ENCODE data around the gene DOCK10.
A peak's percentile ranks its signal among the peaks of the same experiment; 100 is the strongest.

The DOCK10 gene

GRCh38 chr2:224994242-224994823, 47.9 kb downstream of the DOCK10 start:
- H3K4me1 Mint-ChIP-seq (ENCODE audit: low read depth): peaks cover 56% of the 10 kb centered on the region
- H3K36me3 Mint-ChIP-seq (ENCODE audit: low read depth): peaks cover 58% of the 10 kb centered on the region
- no peak overlapping the region for H3K27ac Mint-ChIP-seq

DNA sequence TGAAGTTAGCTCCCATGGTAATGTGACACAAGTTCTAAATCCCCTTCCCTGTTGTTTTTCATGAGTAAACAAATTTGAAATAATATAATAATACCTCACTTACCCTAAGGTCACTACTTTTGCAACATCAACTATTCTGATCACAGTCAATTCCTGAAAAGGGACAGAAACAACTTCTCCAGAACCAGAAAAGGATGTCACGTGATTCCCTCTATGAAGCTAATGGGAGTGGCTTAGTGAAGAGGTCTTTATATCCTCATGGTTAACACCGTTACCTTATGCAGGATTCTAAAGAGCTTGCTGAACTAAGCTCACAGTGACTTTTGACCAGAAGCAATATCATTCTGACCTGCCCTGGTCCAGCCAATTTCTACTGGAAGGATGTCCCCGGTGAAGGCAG, 51.6 kb downstream of the DOCK10 start:
- H3K9me3 Mint-ChIP-seq: no peaks in the 10 kb centered on the region
- H3K4me3 Mint-ChIP-seq: no peak overlapping the region
- H3K36me3 Mint-ChIP-seq (ENCODE audit: low read depth): peaks cover 60% of the 10 kb centered on the region
- H3K27ac Mint-ChIP-seq: no peak overlapping the region
- H3K4me1 Mint-ChIP-seq (ENCODE audit: low read depth): peaks cover 73% of the 10 kb centered on the region
- H3K27me3 Mint-ChIP-seq (ENCODE audit: low read depth): no peaks in the 10 kb centered on the region

More at GRCh38 chr2:224994242-224994823, 47.9 kb downstream of the DOCK10 start:
- no peaks in the 10 kb centered on the region for H3K9me3 Mint-ChIP-seq
- H3K4me3 Mint-ChIP-seq: no peak overlapping the region
- no peaks in the 10 kb centered on the region for H3K27me3 Mint-ChIP-seq (ENCODE audit: low read depth)

DNA sequence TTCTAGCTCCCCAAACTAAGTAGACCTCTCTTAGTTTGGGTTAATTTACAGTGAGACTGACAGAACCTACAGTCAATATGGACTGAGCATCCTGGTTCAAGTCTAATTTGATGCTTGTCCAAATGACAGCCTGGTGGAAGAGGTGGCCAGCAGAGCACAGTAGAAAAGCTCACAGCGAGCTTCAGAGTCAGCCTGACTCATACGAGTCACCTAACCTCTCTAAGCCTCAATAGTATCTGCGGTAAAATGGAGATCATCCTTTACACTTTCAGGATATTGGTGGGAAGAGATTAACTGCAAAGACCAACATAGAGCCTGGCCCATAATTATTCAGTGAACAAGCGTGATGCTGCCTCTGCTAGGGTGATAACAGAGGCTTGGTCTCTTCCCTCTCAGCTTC, 54.5 kb downstream of the DOCK10 start:
- Mint-ChIP-seq H3K9me3 (no peaks in the 10 kb centered on the region), H3K27me3 (ENCODE audit: low read depth) (no peaks in the 10 kb centered on the region), H3K4me1 (ENCODE audit: low read depth) (peaks cover 77% of the 10 kb centered on the region), H3K27ac (peak overlapping the region; percentile 80), H3K4me3 (no peak overlapping the region), H3K36me3 (ENCODE audit: low read depth) (peaks cover 50% of the 10 kb centered on the region)

DNA sequence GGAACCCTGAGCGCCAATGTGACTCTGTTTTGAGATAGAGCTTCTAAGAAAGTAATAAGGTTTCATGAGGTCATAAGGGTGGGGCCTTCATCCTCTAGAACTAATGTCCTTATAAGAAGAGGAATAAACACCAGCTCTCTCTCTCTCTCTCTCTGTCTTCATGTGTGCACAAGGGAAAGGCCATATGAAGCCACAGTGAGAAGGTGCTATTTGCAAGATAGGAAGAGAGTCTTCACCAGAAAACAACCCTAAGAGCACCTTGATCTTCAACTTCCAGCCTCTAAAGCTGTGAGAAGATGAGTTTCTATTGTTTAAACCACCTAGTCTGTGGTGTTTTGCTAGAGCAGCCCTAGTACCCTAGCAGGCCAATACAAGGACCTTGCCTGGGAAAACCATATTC, 55.8 kb downstream of the DOCK10 start:
- Mint-ChIP-seq H3K36me3 (ENCODE audit: low read depth) (peaks cover 51% of the 10 kb centered on the region), H3K4me1 (ENCODE audit: low read depth) (peaks cover 84% of the 10 kb centered on the region), H3K4me3 (peak overlapping the region; percentile 5), H3K27ac (peak overlapping the region; percentile 80), H3K27me3 (ENCODE audit: low read depth) (no peaks in the 10 kb centered on the region), H3K9me3 (no peaks in the 10 kb centered on the region)

GRCh38 chr2:224984637-224985036, 57.6 kb downstream of the DOCK10 start:
- peak overlapping the region; percentile 74 for H3K4me3 Mint-ChIP-seq
- H3K27me3 Mint-ChIP-seq (ENCODE audit: low read depth): no peaks in the 10 kb centered on the region
- H3K9me3 Mint-ChIP-seq: no peaks in the 10 kb centered on the region
- peak overlapping the region; percentile 91 for H3K27ac Mint-ChIP-seq
- peaks cover 77% of the 10 kb centered on the region for H3K4me1 Mint-ChIP-seq (ENCODE audit: low read depth)
- H3K36me3 Mint-ChIP-seq (ENCODE audit: low read depth): peaks cover 41% of the 10 kb centered on the region

- H3K27ac Mint-ChIP-seq: peak overlapping the region; percentile 91
- no peaks in the 10 kb centered on the region for H3K27me3 Mint-ChIP-seq (ENCODE audit: low read depth)
- H3K9me3 Mint-ChIP-seq: no peaks in the 10 kb centered on the region
- H3K36me3 Mint-ChIP-seq (ENCODE audit: low read depth): peaks cover 40% of the 10 kb centered on the region
- H3K4me3 Mint-ChIP-seq: peak overlapping the region; percentile 74
- H3K4me1 Mint-ChIP-seq (ENCODE audit: low read depth): peaks cover 74% of the 10 kb centered on the region
These were observed 58.3 kb downstream of the DOCK10 start for GRCh38 chr2:224983712-224984554.

- Mint-ChIP-seq H3K4me1 (ENCODE audit: low read depth) (peaks cover 75% of the 10 kb centered on the region), H3K36me3 (ENCODE audit: low read depth) (peaks cover 38% of the 10 kb centered on the region), H3K4me3 (peak overlapping the region; percentile 74), H3K27ac (peak overlapping the region; percentile 91), H3K27me3 (ENCODE audit: low read depth) (no peaks in the 10 kb centered on the region), H3K9me3 (no peaks in the 10 kb centered on the region)
These were observed 59.2 kb downstream of the DOCK10 start for GRCh38 chr2:224982910-224983711.

- H3K9me3 Mint-ChIP-seq: no peaks in the 10 kb centered on the region
- H3K27ac Mint-ChIP-seq: no peak overlapping the region
- peaks cover 39% of the 10 kb centered on the region for H3K36me3 Mint-ChIP-seq (ENCODE audit: low read depth)
- peak overlapping the region; percentile 74 for H3K4me3 Mint-ChIP-seq
- no peaks in the 10 kb centered on the region for H3K27me3 Mint-ChIP-seq (ENCODE audit: low read depth)
- peaks cover 73% of the 10 kb centered on the region for H3K4me1 Mint-ChIP-seq (ENCODE audit: low read depth)
These were observed 60.0 kb downstream of the DOCK10 start for GRCh38 chr2:224982226-224982625.

DNA sequence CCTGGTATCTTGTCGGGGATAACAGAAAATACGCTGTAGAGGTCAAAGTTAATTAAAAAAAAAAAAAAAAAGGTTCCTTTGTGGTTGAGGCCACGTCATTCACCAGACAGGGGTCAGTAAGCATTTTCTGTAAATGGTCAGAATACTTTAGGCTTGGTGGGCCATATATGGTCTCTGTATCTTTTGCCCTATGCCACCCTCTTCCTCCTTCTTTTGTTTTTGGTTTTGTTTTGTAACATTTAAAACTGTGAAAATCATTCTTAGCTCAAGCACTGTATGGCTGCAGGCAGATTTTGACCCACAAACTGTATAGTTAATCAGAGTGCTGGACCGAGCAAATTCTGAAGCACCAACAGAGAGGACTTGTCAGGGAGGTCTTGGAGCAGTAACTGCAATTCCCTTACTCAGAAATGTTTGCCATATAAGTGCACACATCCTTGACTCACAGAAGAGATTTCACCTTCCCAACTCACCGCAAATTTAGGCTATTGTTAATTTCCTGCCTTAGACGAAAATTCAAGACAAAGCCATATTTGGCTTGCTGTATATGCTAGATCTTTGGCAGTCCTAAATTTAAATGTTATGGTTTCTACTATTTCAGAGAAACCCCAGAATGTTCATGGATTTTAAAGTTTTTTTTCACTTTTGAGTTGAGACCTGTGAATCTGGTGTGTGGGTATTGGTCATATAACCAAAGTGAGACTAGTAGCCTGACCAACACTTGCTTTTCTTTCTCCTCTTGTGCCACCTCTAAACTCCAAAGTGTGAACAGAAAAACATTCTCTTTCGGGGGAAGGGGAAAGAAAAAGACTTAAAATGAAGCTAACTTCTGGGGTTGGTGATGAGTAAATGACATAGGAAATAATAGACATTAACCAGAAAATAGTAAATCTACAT, 65.4 kb downstream of the DOCK10 start:
- peaks cover 54% of the 10 kb centered on the region for H3K4me1 Mint-ChIP-seq (ENCODE audit: low read depth)
- no peaks in the 10 kb centered on the region for H3K27me3 Mint-ChIP-seq (ENCODE audit: low read depth)
- H3K4me3 Mint-ChIP-seq: no peak overlapping the region
- H3K36me3 Mint-ChIP-seq (ENCODE audit: low read depth): peaks cover 34% of the 10 kb centered on the region
- H3K27ac Mint-ChIP-seq: peak overlapping the region; percentile 43
- no peaks in the 10 kb centered on the region for H3K9me3 Mint-ChIP-seq

GRCh38 chr2:224975761-224976160, 66.5 kb downstream of the DOCK10 start:
- H3K9me3 Mint-ChIP-seq: no peaks in the 10 kb centered on the region
- H3K27ac Mint-ChIP-seq: no peak overlapping the region
- peaks cover 34% of the 10 kb centered on the region for H3K36me3 Mint-ChIP-seq (ENCODE audit: low read depth)
- H3K4me3 Mint-ChIP-seq: no peak overlapping the region
- peaks cover 54% of the 10 kb centered on the region for H3K4me1 Mint-ChIP-seq (ENCODE audit: low read depth)
- H3K27me3 Mint-ChIP-seq (ENCODE audit: low read depth): no peaks in the 10 kb centered on the region

- no peaks in the 10 kb centered on the region for H3K27me3 Mint-ChIP-seq (ENCODE audit: low read depth)
- peaks cover 26% of the 10 kb centered on the region for H3K36me3 Mint-ChIP-seq (ENCODE audit: low read depth)
- peak overlapping the region; percentile 29 for H3K27ac Mint-ChIP-seq
- peaks cover 67% of the 10 kb centered on the region for H3K4me1 Mint-ChIP-seq (ENCODE audit: low read depth)
- H3K4me3 Mint-ChIP-seq: no peak overlapping the region
- H3K9me3 Mint-ChIP-seq: no peaks in the 10 kb centered on the region
These were observed 68.9 kb downstream of the DOCK10 start for GRCh38 chr2:224973112-224974016.

GRCh38 chr2:224971214-224971613, 71.1 kb downstream of the DOCK10 start:
- Mint-ChIP-seq H3K4me3 (peak overlapping the region; percentile 26), H3K9me3 (no peaks in the 10 kb centered on the region), H3K4me1 (ENCODE audit: low read depth) (peaks cover 55% of the 10 kb centered on the region), H3K27me3 (ENCODE audit: low read depth) (no peaks in the 10 kb centered on the region), H3K36me3 (ENCODE audit: low read depth) (peaks cover 24% of the 10 kb centered on the region), H3K27ac (no peak overlapping the region)

DNA sequence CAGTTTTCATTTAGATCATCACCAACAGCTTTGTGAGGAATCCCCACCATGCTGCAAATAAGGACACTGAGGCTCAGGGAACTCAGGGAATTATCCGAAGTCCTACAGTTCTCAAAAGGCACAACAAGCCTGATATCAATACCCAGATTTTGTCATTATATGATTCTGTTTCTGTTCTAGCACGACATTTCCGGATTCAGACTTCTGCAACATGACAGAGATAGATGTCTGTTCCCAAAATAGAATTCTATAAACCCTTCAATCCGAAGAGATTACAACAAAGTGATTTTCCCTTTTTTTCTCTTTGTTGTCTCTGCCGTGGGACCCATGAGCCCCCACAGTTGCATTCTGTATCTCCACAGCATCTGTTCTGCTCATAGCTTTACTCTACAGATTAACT, 72.0 kb downstream of the DOCK10 start:
- Mint-ChIP-seq H3K4me3 (no peak overlapping the region), H3K36me3 (ENCODE audit: low read depth) (peaks cover 23% of the 10 kb centered on the region)

More for the DNA sequence above, 72.0 kb downstream of the DOCK10 start:
- Mint-ChIP-seq H3K9me3 (no peaks in the 10 kb centered on the region), H3K4me1 (ENCODE audit: low read depth) (peaks cover 51% of the 10 kb centered on the region), H3K27ac (peak overlapping the region; percentile 70), H3K27me3 (ENCODE audit: low read depth) (no peaks in the 10 kb centered on the region)

Data from T-helper 1 cell treated with Interleukin-12 subunit alpha and Interleukin-12 subunit beta and Interleukin-4 antibody, amounts not matched to agents 30 μg/mL and 1 μg/mL, for 36 hours (primary cell).